Measurements from ENCODE around the gene AICDA. TPM values are rescaled to one million over a fixed set of nuclear protein-coding genes. Genes with fewer than 3 reads are reported as not detected.
"Not testable (repeated sequence)": the region's sequence is repeated elsewhere in the genome, so short reads cannot be mapped to it uniquely, and the experiment has no call there.

AICDA gene
- total and polyA plus RNA-seq, 2 donors, result 0.39 to 0.42 TPM

- Histone ChIP-seq H3K4me3 (ENCODE audit: low read length in 2 of 2) (no peak overlapping the region), H3K27me3 (ENCODE audit: control insufficient read depth in 2 of 2, insufficient read depth in 1 of 2, low read length in 1 of 2) (no peaks in the 10 kb centered on the region), H3K4me1 (ENCODE audit: control insufficient read depth in 2 of 2, insufficient read depth in 2 of 2, low read length in 2 of 2) (no peaks in the 10 kb centered on the region), H3K27ac (ENCODE audit: low read depth in 1 of 2, low read length in 1 of 2) (no peak overlapping the region), H3K9me3 (ENCODE audit: control insufficient read depth in 2 of 2, insufficient read depth in 1 of 2, low read length in 1 of 2) (no peaks in the 10 kb centered on the region), H3K36me3 (ENCODE audit: control insufficient read depth in 2 of 2, insufficient read depth in 2 of 2, low read length in 1 of 2) (no peaks in the 10 kb centered on the region)
- no peak for DNase-seq (ENCODE audit: low read depth in 6 of 9, low spot score in 9 of 9)
- 80% methylated on average over 9 of the region's 9 CpGs for WGBS
These were observed 31.4 kb downstream of the AICDA start for GRCh38 chr12:8581098-8581784.

GRCh38 chr12:8577879-8578278 lies 34.8 kb downstream of the AICDA start:
- no peak for DNase-seq (ENCODE audit: low read depth in 6 of 9, low spot score in 9 of 9)
- H3K27me3 ChIP-seq (ENCODE audit: control insufficient read depth in 2 of 2, insufficient read depth in 1 of 2, low read length in 1 of 2), result no peaks in the 10 kb centered on the region
- no peak overlapping the region for H3K4me3 ChIP-seq (ENCODE audit: low read length in 2 of 2)
- H3K27ac ChIP-seq (ENCODE audit: low read depth in 1 of 2, low read length in 1 of 2), result no peak overlapping the region
- no peaks in the 10 kb centered on the region for H3K4me1 ChIP-seq (ENCODE audit: control insufficient read depth in 2 of 2, insufficient read depth in 2 of 2, low read length in 2 of 2)
- no peaks in the 10 kb centered on the region for H3K9me3 ChIP-seq (ENCODE audit: control insufficient read depth in 2 of 2, insufficient read depth in 1 of 2, low read length in 1 of 2)
- 90% methylated on average over 3 of the region's 3 CpGs for WGBS
- H3K36me3 ChIP-seq (ENCODE audit: control insufficient read depth in 2 of 2, insufficient read depth in 2 of 2, low read length in 1 of 2), result no peaks in the 10 kb centered on the region

GRCh38 chr12:8572507-8572906 lies 40.2 kb downstream of the AICDA start:
- peak in 1 of 9 donors; percentile 39 for DNase-seq (ENCODE audit: low read depth in 6 of 9, low spot score in 9 of 9)
- peaks cover 0 to 11% of the 10 kb centered on the region in 2 donors for H3K9me3 ChIP-seq (ENCODE audit: control insufficient read depth in 2 of 2, insufficient read depth in 1 of 2, low read length in 1 of 2)
- H3K4me1 ChIP-seq (ENCODE audit: control insufficient read depth in 2 of 2, insufficient read depth in 2 of 2, low read length in 2 of 2), result no peaks in the 10 kb centered on the region
- H3K27ac ChIP-seq (ENCODE audit: low read depth in 1 of 2, low read length in 1 of 2), result no peak overlapping the region
- H3K27me3 ChIP-seq (ENCODE audit: control insufficient read depth in 2 of 2, insufficient read depth in 1 of 2, low read length in 1 of 2), result no peaks in the 10 kb centered on the region
- H3K4me3 ChIP-seq (ENCODE audit: low read length in 2 of 2), result no peak overlapping the region
- H3K36me3 ChIP-seq (ENCODE audit: control insufficient read depth in 2 of 2, insufficient read depth in 2 of 2, low read length in 1 of 2), result no peaks in the 10 kb centered on the region
- 68% methylated on average over 2 of the region's 2 CpGs for WGBS

GRCh38 chr12:8566525-8566924 lies 46.1 kb downstream of the AICDA start:
- Histone ChIP-seq H3K27me3 (ENCODE audit: control insufficient read depth in 2 of 2, insufficient read depth in 1 of 2, low read length in 1 of 2) (peaks cover 0 to 2% of the 10 kb centered on the region in 2 donors), H3K9me3 (ENCODE audit: control insufficient read depth in 2 of 2, insufficient read depth in 1 of 2, low read length in 1 of 2) (peaks cover 0 to 23% of the 10 kb centered on the region in 2 donors), H3K36me3 (ENCODE audit: control insufficient read depth in 2 of 2, insufficient read depth in 2 of 2, low read length in 1 of 2) (no peaks in the 10 kb centered on the region), H3K4me1 (ENCODE audit: control insufficient read depth in 2 of 2, insufficient read depth in 2 of 2, low read length in 2 of 2) (no peaks in the 10 kb centered on the region), H3K4me3 (ENCODE audit: low read length in 2 of 2) (no peak overlapping the region), H3K27ac (ENCODE audit: low read depth in 1 of 2, low read length in 1 of 2) (no peak overlapping the region)
- DNase-seq (ENCODE audit: low read depth in 6 of 9, low spot score in 9 of 9), result no peak

- peaks cover 0 to 23% of the 10 kb centered on the region in 2 donors for H3K9me3 ChIP-seq (ENCODE audit: control insufficient read depth in 2 of 2, insufficient read depth in 1 of 2, low read length in 1 of 2)
- not testable (repeated sequence) for H3K4me1 ChIP-seq (ENCODE audit: control insufficient read depth in 2 of 2, insufficient read depth in 2 of 2, low read length in 2 of 2); H3K27ac ChIP-seq (ENCODE audit: low read depth in 1 of 2, low read length in 1 of 2); H3K36me3 ChIP-seq (ENCODE audit: control insufficient read depth in 2 of 2, insufficient read depth in 2 of 2, low read length in 1 of 2); DNase-seq (ENCODE audit: low read depth in 6 of 9, low spot score in 9 of 9); H3K27me3 ChIP-seq (ENCODE audit: control insufficient read depth in 2 of 2, insufficient read depth in 1 of 2, low read length in 1 of 2); H3K4me3 ChIP-seq (ENCODE audit: low read length in 2 of 2)
- WGBS, result 89% methylated on average over 2 of the region's 2 CpGs
These were observed 46.6 kb downstream of the AICDA start for GRCh38 chr12:8566052-8566451.

GRCh38 chr12:8564656-8565055 lies 48.0 kb downstream of the AICDA start:
- Histone ChIP-seq H3K27ac (ENCODE audit: low read depth in 1 of 2, low read length in 1 of 2) (no peak overlapping the region), H3K9me3 (ENCODE audit: control insufficient read depth in 2 of 2, insufficient read depth in 1 of 2, low read length in 1 of 2) (peaks cover 0 to 23% of the 10 kb centered on the region in 2 donors), H3K36me3 (ENCODE audit: control insufficient read depth in 2 of 2, insufficient read depth in 2 of 2, low read length in 1 of 2) (no peaks in the 10 kb centered on the region), H3K27me3 (ENCODE audit: control insufficient read depth in 2 of 2, insufficient read depth in 1 of 2, low read length in 1 of 2) (peaks cover 0 to 2% of the 10 kb centered on the region in 2 donors), H3K4me3 (ENCODE audit: low read length in 2 of 2) (no peak overlapping the region), H3K4me1 (ENCODE audit: control insufficient read depth in 2 of 2, insufficient read depth in 2 of 2, low read length in 2 of 2) (no peaks in the 10 kb centered on the region)
- DNase-seq (ENCODE audit: low read depth in 6 of 9, low spot score in 9 of 9), result no peak
- 82% methylated on average over 22 of the region's 22 CpGs for WGBS

- Histone ChIP-seq H3K36me3 (ENCODE audit: control insufficient read depth in 2 of 2, insufficient read depth in 2 of 2, low read length in 1 of 2) (no peaks in the 10 kb centered on the region), H3K4me1 (ENCODE audit: control insufficient read depth in 2 of 2, insufficient read depth in 2 of 2, low read length in 2 of 2) (no peaks in the 10 kb centered on the region), H3K27me3 (ENCODE audit: control insufficient read depth in 2 of 2, insufficient read depth in 1 of 2, low read length in 1 of 2) (peaks cover 0 to 2% of the 10 kb centered on the region in 2 donors), H3K4me3 (ENCODE audit: low read length in 2 of 2) (no peak overlapping the region), H3K27ac (ENCODE audit: low read depth in 1 of 2, low read length in 1 of 2) (no peak overlapping the region), H3K9me3 (ENCODE audit: control insufficient read depth in 2 of 2, insufficient read depth in 1 of 2, low read length in 1 of 2) (peaks cover 0 to 20% of the 10 kb centered on the region in 2 donors)
- 88% methylated on average over 3 of the region's 3 CpGs for WGBS
- DNase-seq (ENCODE audit: low read depth in 6 of 9, low spot score in 9 of 9), result no peak
These were observed 49.3 kb downstream of the AICDA start for GRCh38 chr12:8563356-8563755.

- DNase-seq (ENCODE audit: low read depth in 6 of 9, low spot score in 9 of 9), result no peak
- H3K36me3 ChIP-seq (ENCODE audit: control insufficient read depth in 2 of 2, insufficient read depth in 2 of 2, low read length in 1 of 2), result no peaks in the 10 kb centered on the region
- H3K4me1 ChIP-seq (ENCODE audit: control insufficient read depth in 2 of 2, insufficient read depth in 2 of 2, low read length in 2 of 2), result no peaks in the 10 kb centered on the region
- peaks cover 0 to 10% of the 10 kb centered on the region in 2 donors for H3K9me3 ChIP-seq (ENCODE audit: control insufficient read depth in 2 of 2, insufficient read depth in 1 of 2, low read length in 1 of 2)
- H3K4me3 ChIP-seq (ENCODE audit: low read length in 2 of 2), result no peak overlapping the region
- whole genome bisulfite sequencing, result 81% methylated on average over 6 of the region's 6 CpGs
- H3K27me3 ChIP-seq (ENCODE audit: control insufficient read depth in 2 of 2, insufficient read depth in 1 of 2, low read length in 1 of 2), result peaks cover 0 to 2% of the 10 kb centered on the region in 2 donors
- no peak overlapping the region for H3K27ac ChIP-seq (ENCODE audit: low read depth in 1 of 2, low read length in 1 of 2)
These were observed 50.3 kb downstream of the AICDA start for GRCh38 chr12:8562310-8562709.

GRCh38 chr12:8561011-8561410 lies 51.6 kb downstream of the AICDA start:
- H3K36me3 ChIP-seq (ENCODE audit: control insufficient read depth in 2 of 2, insufficient read depth in 2 of 2, low read length in 1 of 2), result no peaks in the 10 kb centered on the region
- no peak for DNase-seq (ENCODE audit: low read depth in 6 of 9, low spot score in 9 of 9)
- H3K9me3 ChIP-seq (ENCODE audit: control insufficient read depth in 2 of 2, insufficient read depth in 1 of 2, low read length in 1 of 2), result peaks cover 0 to 6% of the 10 kb centered on the region in 2 donors
- no peaks in the 10 kb centered on the region for H3K4me1 ChIP-seq (ENCODE audit: control insufficient read depth in 2 of 2, insufficient read depth in 2 of 2, low read length in 2 of 2)
- 97% methylated on average over 4 of the region's 4 CpGs for WGBS
- H3K27ac ChIP-seq (ENCODE audit: low read depth in 1 of 2, low read length in 1 of 2), result no peak overlapping the region
- no peak overlapping the region for H3K4me3 ChIP-seq (ENCODE audit: low read length in 2 of 2)
- peaks cover 0 to 2% of the 10 kb centered on the region in 2 donors for H3K27me3 ChIP-seq (ENCODE audit: control insufficient read depth in 2 of 2, insufficient read depth in 1 of 2, low read length in 1 of 2)

Measured in thymus (tissue), 11 donors.